ENCODE data around the gene PSMG1.
"Not testable (repeated sequence)": the region's sequence is repeated elsewhere in the genome, so short reads cannot be mapped to it uniquely, and the experiment has no call there.

PSMG1 gene

GRCh38 chr21:39141502-39141901, 41.7 kb downstream of the PSMG1 start:
- no peak for TF ChIP-seq CTCF (IDR thresholded peaks at IDR 0.05; ENCODE audit: extremely low read depth, insufficient read depth, missing control alignments)
- no peak for DNase-seq (ENCODE audit: low spot score)
- in situ Hi-C loops (cut with MboI; ENCODE audit: low pct_unique_long_range_greater_than_20kb, low sequenced_read_pairs, unreplicated experiment): loop anchor here (25.0 kb wide), 1 partner anchor 404 kb away; no protein-coding TSS in a partner anchor

GRCh38 chr21:39137248-39138178, 45.7 kb downstream of the PSMG1 start:
- DNase-seq (ENCODE audit: low spot score): no peak
- in situ Hi-C loops (cut with MboI; ENCODE audit: low pct_unique_long_range_greater_than_20kb, low sequenced_read_pairs, unreplicated experiment): loop anchor here (25.0 kb wide), 1 partner anchor 400 kb away; no protein-coding TSS in a partner anchor
- TF ChIP-seq CTCF (IDR thresholded peaks at IDR 0.05; ENCODE audit: extremely low read depth, insufficient read depth, missing control alignments): no peak

- TF ChIP-seq CTCF (IDR thresholded peaks at IDR 0.05; ENCODE audit: extremely low read depth, insufficient read depth, missing control alignments): no peak
- DNase-seq (ENCODE audit: low spot score): no peak
- in situ Hi-C loops (cut with MboI; ENCODE audit: low pct_unique_long_range_greater_than_20kb, low sequenced_read_pairs, unreplicated experiment): loop anchor here (25.0 kb wide), 1 partner anchor 399 kb away; no protein-coding TSS in a partner anchor
These were observed 46.5 kb downstream of the PSMG1 start for GRCh38 chr21:39136711-39137110.

- in situ Hi-C loops (cut with MboI; ENCODE audit: low pct_unique_long_range_greater_than_20kb, low sequenced_read_pairs, unreplicated experiment): loop anchor here (25.0 kb wide), 1 partner anchor 399 kb away; no protein-coding TSS in a partner anchor
- not testable (repeated sequence) for DNase-seq (ENCODE audit: low spot score)
- TF ChIP-seq CTCF (IDR thresholded peaks at IDR 0.05; ENCODE audit: extremely low read depth, insufficient read depth, missing control alignments): peak; percentile 34
These were observed 47.1 kb downstream of the PSMG1 start for GRCh38 chr21:39136138-39136537.

- in situ Hi-C loops (cut with MboI; ENCODE audit: low pct_unique_long_range_greater_than_20kb, low sequenced_read_pairs, unreplicated experiment): loop anchor here (25.0 kb wide), 1 partner anchor 397 kb away; no protein-coding TSS in a partner anchor
- DNase-seq (ENCODE audit: low spot score): no peak
- no peak for TF ChIP-seq CTCF (IDR thresholded peaks at IDR 0.05; ENCODE audit: extremely low read depth, insufficient read depth, missing control alignments)
These were observed 48.9 kb downstream of the PSMG1 start for GRCh38 chr21:39134288-39134810.

GRCh38 chr21:39132248-39132647, 51.0 kb downstream of the PSMG1 start:
- in situ Hi-C loops (cut with MboI; ENCODE audit: low pct_unique_long_range_greater_than_20kb, low sequenced_read_pairs, unreplicated experiment): loop anchor here (25.0 kb wide), 1 partner anchor 395 kb away; no protein-coding TSS in a partner anchor
- DNase-seq (ENCODE audit: low spot score): no peak
- TF ChIP-seq CTCF (IDR thresholded peaks at IDR 0.05; ENCODE audit: extremely low read depth, insufficient read depth, missing control alignments): no peak

Data from GM13977 (cell line).